BE2C (cell line): Measurements from ENCODE around the gene HIVEP3.
A peak's percentile ranks its signal among the peaks of the same experiment; 100 is the strongest.

Experiments
- DNase-seq: peaks from one replicate; pipeline ENCODE4 v3.0.0-alpha.2; 2020
- H3K27me3 ChIP-seq: fragments of 250-450 bp; sonication (Bioruptor Pico); 2 replicates; pipeline ENCODE4 v1.5.1; 2020; ENCODE audit warnings: mild to moderate bottlenecking
- H3K36me3 ChIP-seq: fragments of 250-450 bp; sonication (Bioruptor Pico); 2 replicates; pipeline ENCODE4 v1.5.1; 2020; ENCODE audit warnings: mild to moderate bottlenecking
- H3K4me1 ChIP-seq: fragments of 250-450 bp; sonication (Bioruptor Pico); 2 replicates; pipeline ENCODE4 v1.5.1; 2020
- H3K4me3 ChIP-seq: 2 replicates; pipeline ENCODE4 v1.5.1; 2011; ENCODE audit warnings: low read depth, low read length
- H3K9me3 ChIP-seq: fragments of 250-450 bp; sonication (Bioruptor Pico); 2 replicates; pipeline ENCODE4 v1.5.1; 2020
- CTCF ChIP-seq: IDR thresholded peaks from 2 replicates; pipeline ENCODE4 v1.5.1; 2012; ENCODE audit warnings: mild to moderate bottlenecking, low read depth, low read length

HIVEP3 gene

GRCh38 chr1:41493117-41493536 lies 425.6 kb downstream of the HIVEP3 start:
- no peaks in the 10 kb centered on the region for H3K36me3 ChIP-seq
- DNase-seq = no peak
- no peaks in the 10 kb centered on the region for H3K4me1 ChIP-seq
- TF ChIP-seq CTCF = no peak
- no peak overlapping the region for H3K4me3 ChIP-seq
- no peaks in the 10 kb centered on the region for H3K27me3 ChIP-seq
- H3K9me3 ChIP-seq = no peaks in the 10 kb centered on the region

GRCh38 chr1:41492341-41492848 lies 426.3 kb downstream of the HIVEP3 start:
- H3K4me1 ChIP-seq = no peaks in the 10 kb centered on the region
- TF ChIP-seq CTCF = peak; percentile 44
- H3K36me3 ChIP-seq = no peaks in the 10 kb centered on the region
- H3K4me3 ChIP-seq = no peak overlapping the region
- no peaks in the 10 kb centered on the region for H3K27me3 ChIP-seq
- H3K9me3 ChIP-seq = no peaks in the 10 kb centered on the region
- no peak for DNase-seq

DNA sequence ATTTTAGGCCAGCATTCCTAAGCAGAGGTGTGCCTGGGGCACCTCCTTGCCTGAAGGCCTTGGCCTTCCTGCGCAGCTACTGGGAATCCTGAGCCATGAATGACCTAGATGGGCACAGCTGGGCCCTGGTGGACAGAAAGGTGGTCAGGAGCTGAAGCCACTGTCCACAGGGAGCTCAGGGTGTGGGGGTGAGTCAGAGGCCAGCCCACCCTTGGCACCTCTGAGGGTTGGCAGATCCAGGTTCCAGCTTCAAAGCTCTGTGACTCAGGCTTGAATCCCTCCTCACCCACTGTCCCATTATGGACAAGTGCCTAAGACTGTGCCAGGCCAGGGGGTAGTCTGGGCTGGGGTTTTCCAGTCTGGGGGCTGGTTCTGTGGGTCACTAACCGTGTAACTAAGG lies 427.8 kb downstream of the HIVEP3 start:
- no peak for TF ChIP-seq CTCF

GRCh38 chr1:41489561-41489960 lies 429.2 kb downstream of the HIVEP3 start:
- no peaks in the 10 kb centered on the region for H3K27me3 ChIP-seq
- H3K4me3 ChIP-seq = no peak overlapping the region
- no peaks in the 10 kb centered on the region for H3K36me3 ChIP-seq
- no peaks in the 10 kb centered on the region for H3K9me3 ChIP-seq
- no peak for TF ChIP-seq CTCF
- no peaks in the 10 kb centered on the region for H3K4me1 ChIP-seq
- no peak for DNase-seq

More for the DNA sequence above, 427.8 kb downstream of the HIVEP3 start:
- Histone ChIP-seq H3K27me3 (no peaks in the 10 kb centered on the region), H3K36me3 (no peaks in the 10 kb centered on the region), H3K9me3 (no peaks in the 10 kb centered on the region), H3K4me1 (no peaks in the 10 kb centered on the region), H3K4me3 (no peak overlapping the region)
- no peak for DNase-seq

DNA sequence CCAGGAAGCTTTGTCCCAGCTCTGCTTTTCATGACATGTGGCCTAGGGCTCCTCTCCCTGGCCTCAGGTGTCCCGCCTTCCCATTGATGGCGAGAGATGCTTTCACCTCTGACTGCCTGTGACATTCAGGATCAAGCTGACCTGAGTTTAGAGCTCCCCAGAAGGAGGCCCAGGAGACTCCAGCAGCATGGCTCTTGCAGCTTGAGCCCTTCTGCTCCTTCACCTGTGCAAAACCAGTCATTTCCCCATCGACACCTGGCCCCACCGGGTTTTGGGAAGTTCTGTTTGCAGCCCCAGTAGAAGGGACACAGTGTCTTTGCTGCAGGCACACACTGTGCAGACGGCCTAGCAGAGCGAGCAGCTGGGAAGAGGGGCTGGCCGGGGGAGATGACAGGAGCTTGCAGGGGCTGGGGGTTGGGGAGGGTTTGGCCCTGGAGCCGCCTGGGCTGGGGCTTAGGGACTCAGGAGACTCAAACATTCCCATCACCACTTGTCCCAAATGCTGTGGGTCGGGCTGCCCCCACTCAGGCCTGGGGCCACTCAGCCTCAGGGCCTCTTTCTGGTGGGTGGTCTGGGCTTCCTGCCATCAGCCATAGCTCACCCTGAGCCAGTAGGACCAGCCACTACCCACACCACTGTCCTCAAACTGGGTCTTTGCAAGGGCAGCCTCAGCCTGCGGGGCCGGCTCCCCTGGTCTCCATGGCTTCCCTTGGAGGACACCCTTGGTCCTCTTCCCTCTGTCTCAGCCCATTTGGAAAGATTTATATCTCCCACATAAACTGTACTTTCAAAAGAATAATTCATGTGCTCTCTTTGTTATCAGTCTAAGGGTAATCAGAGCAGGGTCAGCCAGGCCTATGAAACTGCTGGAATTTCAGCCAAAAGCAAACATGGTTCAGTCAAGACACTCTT lies 430.4 kb downstream of the HIVEP3 start:
- no peak for TF ChIP-seq CTCF
- H3K4me1 ChIP-seq = no peaks in the 10 kb centered on the region
- no peaks in the 10 kb centered on the region for H3K9me3 ChIP-seq
- no peaks in the 10 kb centered on the region for H3K27me3 ChIP-seq
- no peaks in the 10 kb centered on the region for H3K36me3 ChIP-seq
- no peak overlapping the region for H3K4me3 ChIP-seq
- no peak for DNase-seq
